HFF-Myc (cell line): ENCODE data around the gene GBA2.

ENCODE experiments used
- DNase-seq: peaks from one replicate; pipeline ENCODE4 v3.0.0-alpha.2; 2011; ENCODE audit warnings: low read depth; ENCODE audit errors: extremely low read depth
- H3K4me3 ChIP-seq: replicated peaks from 2 replicates; pipeline ENCODE4 v1.5.1; 2011; ENCODE audit warnings: low read depth, mild to moderate bottlenecking, control low read depth, low read length
- CTCF ChIP-seq: IDR thresholded peaks from 2 replicates; pipeline ENCODE4 v1.5.1; 2012; ENCODE audit warnings: mild to moderate bottlenecking, low read depth, low read length, control low read depth; ENCODE audit errors: missing control alignments

GBA2 gene

GRCh38 chr9:35713578-35713977, 35.5 kb downstream of the GBA2 start:
- TF ChIP-seq CTCF, result no peak
- DNase-seq, result no peak

GRCh38 chr9:35712762-35713400, 36.1 kb downstream of the GBA2 start:
- no peak for TF ChIP-seq CTCF
- DNase-seq, result no peak
- H3K4me3 ChIP-seq, result no peak overlapping the region

More at GRCh38 chr9:35713578-35713977, 35.5 kb downstream of the GBA2 start:
- no peak overlapping the region for H3K4me3 ChIP-seq

- H3K4me3 ChIP-seq, result no peak overlapping the region
- TF ChIP-seq CTCF, result no peak
- no peak for DNase-seq
Measured at GRCh38 chr9:35711501-35712428, 37.3 kb downstream of the GBA2 start.

- no peak for DNase-seq
- no peak overlapping the region for H3K4me3 ChIP-seq
- TF ChIP-seq CTCF, result no peak
Measured at GRCh38 chr9:35710818-35711500, 38.1 kb downstream of the GBA2 start.

- TF ChIP-seq CTCF, result no peak
- no peak for DNase-seq
- no peak overlapping the region for H3K4me3 ChIP-seq
Measured at GRCh38 chr9:35708146-35708545, 40.9 kb downstream of the GBA2 start.

- TF ChIP-seq CTCF, result no peak
- no peak for DNase-seq
- no peak overlapping the region for H3K4me3 ChIP-seq
Measured at GRCh38 chr9:35706951-35707350, 42.1 kb downstream of the GBA2 start.
